GM18507 (cell line): ENCODE results near the gene FBXW4.
"Not testable (repeated sequence)": the region's sequence is repeated elsewhere in the genome, so short reads cannot be mapped to it uniquely, and the experiment has no call there.

Source experiments
- DNase-seq: peaks from one replicate; pipeline ENCODE4 v3.0.0; 2011; ENCODE audit warnings: low read depth; ENCODE audit not compliant: insufficient read length; ENCODE audit errors: extremely low spot score
- FAIRE-seq: peaks from 2 replicates; lab custom pipeline; 2011; peaks lifted over from hg19 to GRCh38; lab: Jason Lieb, UNC

Gene FBXW4

DNA sequence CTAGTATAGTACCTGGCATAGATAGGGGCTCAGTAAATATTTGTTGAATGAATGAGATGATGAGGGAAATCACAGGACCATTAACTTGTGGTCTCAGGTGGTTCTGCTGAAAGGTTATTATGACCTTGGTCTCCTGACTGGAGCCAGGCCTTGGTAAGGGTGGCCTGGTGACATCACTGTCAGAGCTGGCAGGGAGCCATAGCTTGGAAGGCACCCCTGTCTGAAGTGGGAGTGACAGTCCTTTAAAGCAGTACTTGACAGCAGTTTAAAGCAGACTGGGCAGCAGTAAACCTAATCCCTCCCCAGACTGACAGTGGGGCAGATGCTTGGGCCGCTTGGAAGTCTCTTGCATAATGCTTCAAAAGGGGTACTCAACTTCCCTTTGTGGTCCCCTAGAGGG, 93.4 kb downstream of the FBXW4 start:
- FAIRE-seq (no peak), DNase-seq (no peak)

DNA sequence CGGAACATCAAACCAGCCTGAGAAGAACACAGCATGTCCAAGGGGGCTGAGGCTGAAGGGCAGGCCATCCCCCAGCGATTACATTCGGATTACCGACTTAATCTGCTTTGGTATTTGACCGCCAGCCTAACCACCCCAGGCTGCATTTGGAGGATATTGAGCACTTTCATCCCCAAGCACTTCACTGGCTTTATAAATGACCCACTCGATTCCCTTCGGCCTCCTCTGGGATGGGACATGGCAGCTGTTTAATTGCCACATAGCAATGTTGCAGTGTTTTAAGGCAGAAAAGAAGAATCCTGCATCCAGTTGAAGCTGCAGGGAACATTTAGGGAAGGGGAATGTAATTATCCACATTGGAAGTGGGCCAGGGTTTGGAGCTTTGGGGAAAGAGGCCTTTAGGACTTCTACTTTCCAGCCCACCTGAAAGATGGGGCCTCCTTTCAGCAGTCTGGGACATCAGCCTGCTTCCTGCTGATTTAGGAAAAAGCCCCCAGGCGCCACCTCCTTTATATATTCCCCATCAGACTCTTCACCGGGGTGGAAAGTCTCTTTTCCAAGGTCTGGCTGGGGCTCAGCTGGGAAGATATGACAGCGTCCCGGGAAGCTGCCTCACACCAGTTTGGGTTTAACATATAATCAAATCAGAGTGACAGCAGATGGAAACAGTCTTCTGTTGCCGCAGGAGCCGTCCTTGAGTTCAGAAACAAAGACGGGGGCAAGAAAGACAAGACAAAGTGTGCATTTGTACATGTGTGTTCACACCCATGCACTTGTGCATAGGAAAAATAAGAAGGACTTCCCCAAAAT, 97.7 kb downstream of the FBXW4 start:
- FAIRE-seq, result no peak

DNA sequence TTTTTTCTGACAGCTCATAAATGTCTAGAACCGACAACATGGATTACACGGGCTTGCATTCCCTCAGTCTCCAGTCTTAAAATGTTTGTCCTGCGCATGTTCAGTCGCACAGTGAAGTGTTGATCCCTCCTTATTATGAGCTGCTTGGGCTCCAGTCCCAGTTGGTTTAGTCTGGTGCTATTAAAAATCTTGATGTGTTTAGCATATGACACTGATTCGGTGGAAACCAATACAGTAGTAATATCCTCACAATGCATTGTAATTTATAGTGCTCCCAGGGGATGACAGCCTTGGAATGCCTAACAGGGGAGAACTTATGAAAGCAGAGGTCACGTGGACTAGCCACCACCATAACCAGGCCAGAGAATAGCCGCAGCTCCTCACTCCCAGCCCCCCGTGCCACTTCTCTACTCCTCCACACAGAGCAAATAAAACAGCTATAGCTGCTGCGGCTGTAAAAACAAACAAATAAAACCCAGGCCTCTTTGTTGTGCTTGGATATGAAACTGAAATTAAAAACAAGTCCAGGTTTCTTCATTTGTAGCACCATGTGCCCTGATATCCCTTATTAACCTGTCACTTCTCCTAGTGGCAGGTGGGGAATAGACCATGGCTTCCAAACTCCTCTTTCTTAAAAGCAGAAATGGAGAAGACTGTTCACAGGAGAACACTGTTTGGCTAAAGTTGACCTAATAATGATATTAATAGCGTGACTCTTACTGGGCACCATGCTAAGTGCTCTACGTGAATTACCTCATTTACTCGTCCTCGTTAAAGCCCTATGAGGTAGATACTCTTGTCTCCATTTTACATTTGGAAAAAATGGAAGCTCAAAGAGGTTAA, 99.2 kb downstream of the FBXW4 start:
- no peak for FAIRE-seq

More for the DNA sequence above, 97.7 kb downstream of the FBXW4 start:
- no peak for DNase-seq

DNA sequence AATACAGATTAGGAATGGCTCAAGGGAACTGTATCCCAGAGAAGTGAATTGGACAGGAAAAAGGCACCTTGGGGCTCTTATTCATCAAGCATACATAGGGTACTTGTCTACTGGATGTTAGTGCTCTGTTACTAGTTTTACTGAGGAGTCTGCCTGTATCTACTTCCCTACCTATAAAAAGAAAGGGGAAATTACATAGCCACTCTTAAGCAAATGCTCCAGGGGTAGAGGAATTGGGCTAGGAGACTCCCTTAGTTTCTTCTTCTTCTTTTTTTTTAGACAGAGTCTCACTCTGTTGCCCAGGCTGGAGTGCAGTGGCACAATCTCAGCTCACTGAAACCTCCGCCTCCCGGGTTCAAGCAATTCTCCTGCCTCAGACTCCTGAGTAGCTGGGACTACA, 101.6 kb downstream of the FBXW4 start:
- not testable (repeated sequence) for DNase-seq, FAIRE-seq

More for the DNA sequence above, 99.2 kb downstream of the FBXW4 start:
- no peak for DNase-seq

DNA sequence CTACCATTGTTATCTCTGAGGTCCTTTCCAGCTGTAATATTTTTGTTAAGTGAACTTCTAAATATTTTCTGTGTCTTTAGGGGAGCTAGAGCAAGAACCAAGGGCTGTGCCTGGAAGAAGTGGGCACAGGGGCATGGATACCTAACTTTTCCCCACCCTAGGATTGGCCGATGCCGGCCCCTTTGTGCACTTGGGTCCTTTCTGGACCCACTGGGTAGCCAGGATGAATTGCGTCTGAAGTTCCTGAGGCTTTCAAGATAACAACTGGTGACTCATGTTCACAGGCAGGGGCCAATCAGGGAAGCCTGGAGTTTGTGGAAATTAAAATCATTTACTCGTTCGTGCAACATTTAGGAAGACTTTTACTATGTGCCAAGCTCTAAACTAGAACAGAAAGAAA, 106.1 kb downstream of the FBXW4 start:
- DNase-seq (no peak), FAIRE-seq (no peak)

DNA sequence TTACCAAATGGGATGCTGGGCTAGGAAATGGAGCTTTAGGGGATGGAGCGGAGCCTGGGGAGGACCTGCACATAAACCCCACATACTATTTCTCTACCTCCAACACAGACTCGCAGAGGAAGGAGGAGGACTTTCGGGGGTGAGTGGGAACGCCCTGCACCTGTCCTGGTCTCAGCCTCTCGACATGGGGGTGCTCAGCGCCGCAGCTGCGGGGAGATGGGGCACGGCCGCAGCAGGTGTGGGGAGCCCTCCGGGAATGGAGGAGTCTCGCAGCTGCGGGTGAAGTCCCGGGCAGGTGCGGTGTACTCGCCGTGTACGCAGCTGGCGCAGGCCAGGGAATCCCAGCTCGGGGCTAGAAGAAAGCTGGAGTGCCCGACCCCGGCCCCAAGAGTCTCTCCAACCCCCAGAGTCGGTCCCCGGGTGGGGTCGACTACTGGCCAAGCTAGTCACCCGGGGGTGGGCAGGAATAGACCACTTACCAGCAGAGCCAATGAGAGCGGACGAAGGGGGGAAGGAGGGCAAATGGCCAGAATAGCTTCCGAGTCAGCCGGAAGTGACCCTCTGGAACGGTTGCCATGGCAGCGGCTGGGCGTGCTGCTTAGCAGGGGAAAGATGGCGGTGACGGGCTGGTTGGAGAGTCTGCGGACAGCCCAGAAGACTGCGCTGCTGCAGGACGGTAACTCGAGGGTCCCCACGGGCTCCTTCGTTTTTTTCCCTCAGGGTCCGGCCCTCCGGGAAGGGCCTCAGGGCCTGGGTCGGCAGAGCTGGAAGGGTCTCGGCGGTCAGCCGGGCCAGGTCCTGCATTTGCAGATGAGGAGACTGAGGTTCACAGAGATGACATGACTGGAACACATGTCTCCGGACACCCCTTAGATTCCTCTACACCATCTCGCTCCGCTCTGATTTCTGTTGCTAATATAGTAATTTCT, 107.0 kb downstream of the FBXW4 start, which contains the start of the genes DPCD and POLL:
TSS of gene DPCD (plus strand) at position 597 of the 929 bp plus-strand sequence. CDS start at position 613, 16 bp downstream.
TSS of gene POLL (minus strand) at position 533 of the 929 bp plus-strand sequence. CDS start 897 bp downstream, outside the sequence.
- peak; percentile 98 for DNase-seq
- peak; percentile 99 for FAIRE-seq

DNA sequence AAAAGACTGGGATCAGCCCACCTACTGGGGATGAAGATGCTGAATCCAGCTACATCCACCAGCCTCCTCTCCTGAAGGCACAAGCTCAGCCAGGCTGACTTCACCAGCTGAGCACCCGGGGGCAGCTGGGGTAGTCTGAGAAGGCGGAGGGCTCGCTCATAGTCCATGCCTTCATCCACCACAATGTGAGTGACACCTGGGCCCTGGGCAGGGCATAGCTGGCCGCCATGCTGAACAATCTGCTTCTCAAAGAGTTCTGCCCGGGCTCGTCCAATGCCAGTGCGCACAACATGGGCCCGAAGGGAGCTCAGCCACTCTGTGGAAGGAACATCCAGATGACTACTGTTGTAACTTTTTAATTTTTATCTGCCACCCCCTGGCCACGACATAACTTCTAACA, 109.1 kb downstream of the FBXW4 start:
- DNase-seq (no peak), FAIRE-seq (no peak)

DNA sequence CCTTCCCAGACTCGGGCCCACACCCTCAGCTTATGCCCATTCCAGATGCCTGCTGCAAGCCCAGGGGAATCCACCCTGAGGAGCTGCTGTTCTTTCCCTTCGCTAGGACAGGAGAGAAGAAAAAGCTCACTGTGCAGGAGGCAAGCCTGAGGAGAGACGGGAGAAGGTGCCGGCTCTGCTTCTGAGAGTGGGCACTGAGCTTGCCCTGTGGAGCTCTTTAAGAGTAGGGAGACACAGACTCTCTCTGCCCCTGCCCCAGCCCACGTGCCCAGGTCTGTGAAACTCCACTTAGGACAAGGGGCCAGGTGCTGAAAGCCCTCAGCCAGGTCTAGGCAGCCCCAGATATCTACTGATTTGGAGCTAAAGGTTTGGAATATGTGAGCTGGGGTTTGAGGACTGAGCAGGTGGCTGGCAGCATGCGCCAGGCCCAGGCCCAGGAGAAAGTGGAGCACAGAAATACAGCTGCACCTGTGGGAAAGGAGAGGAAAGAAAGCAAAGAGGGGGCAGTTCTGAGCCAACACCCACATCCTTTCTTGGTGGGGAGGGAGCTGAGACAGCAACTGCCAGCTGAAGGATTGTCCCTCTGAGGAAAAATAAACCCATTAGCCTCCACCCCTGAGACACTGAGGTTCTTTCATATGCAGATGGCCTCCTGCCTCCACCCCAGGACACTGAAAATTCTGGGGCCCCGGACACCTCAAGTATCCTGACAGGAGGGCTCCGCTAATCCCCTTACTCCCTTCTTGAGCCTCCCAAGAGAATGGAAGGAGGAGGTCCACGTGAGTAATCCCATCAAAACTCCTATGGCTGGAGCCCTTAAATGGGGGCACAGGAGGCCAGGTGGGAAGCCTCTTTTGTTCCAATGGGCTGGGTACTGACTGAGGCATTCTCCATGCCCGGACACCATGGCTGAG, 114.2 kb downstream of the FBXW4 start:
- FAIRE-seq, result no peak
- DNase-seq, result no peak

DNA sequence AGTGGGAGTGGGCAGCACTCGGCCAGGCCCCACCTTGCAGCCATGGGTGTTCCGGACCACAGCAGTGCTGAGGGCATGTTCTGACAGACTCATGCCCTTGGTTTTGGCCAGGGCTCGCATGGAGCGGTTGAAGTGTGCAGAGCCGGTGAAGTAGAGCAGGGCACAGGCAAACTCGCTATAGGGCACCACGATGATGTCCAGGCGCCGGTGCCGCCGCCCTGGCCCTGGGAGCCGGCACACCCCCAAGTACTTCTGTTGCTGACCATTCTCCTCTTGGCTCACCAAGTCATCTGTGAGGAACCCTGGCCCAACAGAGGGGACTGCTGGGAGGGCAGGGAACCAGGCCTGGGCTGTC, 115.5 kb downstream of the FBXW4 start:
- FAIRE-seq (no peak), DNase-seq (no peak)

DNA sequence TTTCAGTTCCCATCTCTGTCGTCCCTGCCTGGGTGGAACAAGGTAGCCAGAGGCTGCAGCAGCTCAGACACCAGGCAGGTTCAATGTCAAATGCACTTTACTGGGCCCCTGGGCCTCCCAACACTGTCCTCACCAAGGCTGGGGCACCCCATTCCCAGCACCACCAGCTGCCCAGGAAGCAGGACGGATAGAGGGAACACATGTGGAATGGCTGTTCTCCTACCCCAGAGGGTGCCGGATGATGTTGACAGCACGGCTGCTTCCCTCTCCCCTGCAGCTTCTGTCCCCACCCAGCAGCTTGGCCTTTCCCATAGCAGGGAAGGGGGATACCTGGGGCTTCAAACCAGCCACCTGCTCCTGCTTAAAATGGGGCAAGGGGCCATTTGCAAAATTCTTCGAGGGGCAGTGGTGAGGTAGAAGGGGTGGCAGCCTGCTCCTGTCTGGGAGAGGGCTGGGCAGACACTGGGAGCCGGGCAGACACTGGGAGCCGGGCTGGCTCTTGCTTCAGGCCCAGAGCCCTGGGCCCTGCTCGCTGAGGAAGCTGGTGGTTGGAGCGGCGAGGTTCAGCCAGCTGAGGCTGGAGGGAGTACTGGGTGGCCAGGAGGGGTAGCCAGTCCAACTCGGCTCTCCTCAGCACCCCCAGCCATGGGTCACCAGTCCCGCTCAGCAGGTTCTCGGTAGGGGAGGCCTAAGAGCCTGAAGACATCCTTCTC, 116.0 kb downstream of the FBXW4 start:
- no peak for DNase-seq
- no peak for FAIRE-seq

DNA sequence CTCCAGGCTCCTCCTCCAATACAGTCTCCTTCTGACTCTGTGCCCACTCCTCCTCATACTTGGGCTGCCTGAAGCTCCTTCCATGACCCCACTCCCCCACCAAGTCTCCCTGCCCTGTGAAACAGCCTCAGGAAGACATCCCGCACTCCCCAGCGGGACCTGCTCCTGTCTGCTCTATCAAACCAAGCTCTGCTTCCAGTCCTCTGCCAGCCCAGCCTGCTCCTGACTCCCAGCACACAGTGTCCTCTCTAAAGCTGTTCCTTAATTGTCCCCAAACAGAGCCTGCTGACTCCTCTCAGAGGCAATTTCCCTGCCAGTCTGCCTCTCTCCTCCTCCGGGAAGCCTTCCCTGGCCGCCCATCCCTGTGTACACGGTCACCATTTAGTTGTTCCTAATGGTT, 116.8 kb downstream of the FBXW4 start:
- DNase-seq (no peak), FAIRE-seq (no peak)

DNA sequence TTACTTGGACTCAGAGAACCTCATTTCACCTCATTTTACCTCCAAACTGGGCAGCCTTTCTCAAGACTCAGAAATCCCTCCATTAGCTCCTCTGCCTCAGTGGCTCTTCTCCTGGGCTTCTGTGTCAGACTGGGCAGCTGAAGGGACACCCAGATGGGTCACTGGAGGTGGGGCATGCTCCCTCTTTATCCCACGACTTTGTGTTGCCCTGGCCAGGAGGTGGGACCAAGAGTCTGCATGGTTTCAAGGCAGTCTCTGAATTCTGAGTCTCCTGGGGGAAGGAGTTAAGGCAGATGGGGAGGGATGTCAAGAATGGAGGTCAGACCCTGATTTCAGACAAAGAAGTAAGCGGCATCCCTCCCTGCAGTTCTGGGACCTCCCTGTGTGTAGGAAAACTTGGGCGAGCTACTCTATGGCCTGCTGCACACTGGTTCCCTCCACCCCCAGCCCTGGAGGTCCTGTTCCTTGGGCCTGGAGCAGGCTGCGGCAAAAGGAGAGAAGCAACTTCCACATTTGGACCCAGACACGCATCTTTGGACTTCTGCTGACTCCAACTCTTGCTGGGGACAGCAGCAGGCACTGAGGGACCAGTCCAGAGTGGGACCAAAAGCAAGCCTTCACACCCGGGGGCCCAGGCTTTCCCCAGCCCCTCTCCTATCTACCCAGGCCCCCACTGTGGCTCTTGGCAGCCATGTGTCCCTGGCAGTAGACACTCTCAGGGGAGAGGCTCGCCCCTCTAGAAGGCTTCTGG, 117.7 kb downstream of the FBXW4 start:
- no peak for DNase-seq
- FAIRE-seq, result no peak

DNA sequence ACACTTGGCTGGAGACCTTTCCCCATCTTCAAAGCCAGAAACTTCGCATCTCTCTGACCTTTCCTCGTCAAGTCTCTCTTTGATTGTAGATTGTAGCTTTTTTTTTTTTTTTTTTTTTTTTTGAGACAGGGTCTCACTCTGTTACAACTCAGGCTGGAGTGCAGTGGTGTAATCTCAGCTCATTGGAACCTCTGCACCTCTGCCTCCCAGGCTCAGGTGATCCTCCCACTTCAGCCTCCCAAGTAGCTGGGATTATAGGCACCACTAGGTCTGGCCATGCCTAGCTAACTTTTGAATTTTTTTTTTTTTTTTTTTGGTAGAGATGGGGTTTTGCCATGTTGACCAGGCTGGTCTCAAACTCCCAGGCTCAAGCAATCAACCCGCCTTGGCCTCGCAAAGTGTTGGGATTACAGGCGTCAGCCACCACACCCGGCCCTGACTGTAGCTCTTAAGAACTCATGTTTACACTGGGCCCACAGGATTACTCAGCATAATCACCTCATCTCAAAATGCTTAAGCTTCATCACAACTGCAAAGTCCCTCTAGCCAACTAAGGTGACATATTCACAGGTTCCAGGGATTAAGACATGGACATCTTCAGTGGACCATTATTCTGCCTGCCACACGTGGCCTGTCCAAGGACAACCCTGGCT, 118.6 kb downstream of the FBXW4 start:
- no peak for FAIRE-seq
- no peak for DNase-seq

DNA sequence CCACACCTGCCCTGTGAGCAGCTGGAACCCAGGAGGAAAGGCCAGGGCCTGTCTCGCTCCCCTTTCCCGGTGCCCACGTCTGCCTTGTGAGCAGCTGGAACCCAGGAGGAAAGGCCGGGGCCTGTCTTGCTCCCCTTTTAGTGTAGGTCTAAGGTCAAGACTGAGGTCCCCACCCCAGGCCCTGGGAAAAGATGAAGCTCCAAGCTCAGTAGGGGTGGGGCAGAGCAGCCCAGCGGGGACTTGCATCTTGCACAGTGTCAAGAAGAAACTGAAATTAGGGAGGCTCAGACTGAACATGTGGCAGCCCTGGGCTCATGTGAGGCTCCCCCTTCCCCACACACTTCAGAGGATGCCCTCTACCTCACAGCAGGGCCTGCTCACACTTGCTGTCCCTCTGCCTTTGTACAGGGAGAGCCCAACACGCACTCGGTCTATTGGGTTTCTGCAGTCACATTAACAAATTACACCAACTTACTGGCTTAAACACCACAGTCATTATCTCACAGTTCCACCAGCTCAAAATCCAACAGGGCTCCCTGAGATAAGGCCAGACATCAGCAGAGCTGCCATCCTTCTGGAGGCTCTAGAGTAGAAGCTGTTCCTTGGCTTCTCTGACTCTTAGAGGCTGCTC, 119.3 kb downstream of the FBXW4 start:
- FAIRE-seq (no peak), DNase-seq (no peak)

DNA sequence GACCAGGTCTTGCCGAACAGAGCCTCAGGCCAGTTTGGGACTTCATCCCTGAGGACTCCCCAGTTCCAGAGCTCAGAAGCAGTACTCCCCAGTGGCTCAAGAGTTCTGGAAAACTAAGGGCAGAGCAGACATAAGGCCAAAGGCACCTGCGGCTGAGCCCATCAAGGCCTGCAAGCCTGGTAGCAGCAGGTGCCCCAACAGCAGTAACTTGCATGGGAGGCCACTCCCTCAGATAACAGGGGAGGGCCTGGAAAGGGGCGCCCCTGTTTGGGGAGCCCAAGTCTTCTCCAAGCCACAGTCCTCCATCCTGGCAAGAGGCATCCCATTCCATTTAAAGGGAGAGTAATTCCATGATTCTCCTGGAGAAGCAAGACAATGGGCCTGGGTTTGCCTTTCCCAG, 119.9 kb downstream of the FBXW4 start:
- DNase-seq, result no peak
- FAIRE-seq, result no peak
